H7 (cell line): ENCODE data around the gene WDR70. TPM values are rescaled to one million over a fixed set of nuclear protein-coding genes. Genes with fewer than 3 reads are reported as not detected.

Source experiments
- DNase-seq: peaks from one replicate; pipeline ENCODE4 v3.0.0; 2012
- H3K27me3 ChIP-seq: 2 replicates; pipeline ENCODE4 v1.6.0; 2011; ENCODE audit warnings: mild to moderate bottlenecking, low read length; ENCODE audit not compliant: control insufficient read depth, insufficient read depth
- H3K36me3 ChIP-seq: replicated peaks from 2 replicates; pipeline ENCODE4 v1.5.1; 2011; ENCODE audit warnings: low read length; ENCODE audit not compliant: control insufficient read depth, insufficient read depth
- H3K4me3 ChIP-seq: 2 replicates; pipeline ENCODE4 v1.5.1; 2011; ENCODE audit warnings: low read depth, mild to moderate bottlenecking, control low read depth, low read length, moderate library complexity; ENCODE audit not compliant: insufficient read depth
- total RNA-seq: library from RNA; depleted of rRNA; stranded (reverse); fragments of >200 nt; shearing (Covaris generic); gene quantifications from 2 replicates; pipeline ENCODE4 v1.2.3, GENCODE V29; 2014

Gene WDR70
- total RNA-seq, 1 experiment from 2014 or later: 28.0 TPM

- no peaks in the 10 kb centered on the region for H3K27me3 ChIP-seq
- no peak overlapping the region for H3K4me3 ChIP-seq
- peak; percentile 36 for DNase-seq
- no peaks in the 10 kb centered on the region for H3K36me3 ChIP-seq
Measured at GRCh38 chr5:37554938-37555337, 175.8 kb downstream of the WDR70 start.

GRCh38 chr5:37557734-37558293 is 178.7 kb downstream of the WDR70 start:
- H3K27me3 ChIP-seq: no peaks in the 10 kb centered on the region
- DNase-seq: no peak
- no peak overlapping the region for H3K4me3 ChIP-seq
- no peaks in the 10 kb centered on the region for H3K36me3 ChIP-seq

- DNase-seq: no peak
Measured at GRCh38 chr5:37565062-37565670, 186.0 kb downstream of the WDR70 start.

GRCh38 chr5:37567566-37567965 is 188.4 kb downstream of the WDR70 start:
- no peak for DNase-seq
- no peaks in the 10 kb centered on the region for H3K36me3 ChIP-seq
- no peak overlapping the region for H3K4me3 ChIP-seq
- no peaks in the 10 kb centered on the region for H3K27me3 ChIP-seq

More at GRCh38 chr5:37565062-37565670, 186.0 kb downstream of the WDR70 start:
- H3K36me3 ChIP-seq: no peaks in the 10 kb centered on the region
- no peak overlapping the region for H3K4me3 ChIP-seq
- no peaks in the 10 kb centered on the region for H3K27me3 ChIP-seq

GRCh38 chr5:37568018-37568753 is 189.1 kb downstream of the WDR70 start:
- no peak for DNase-seq

GRCh38 chr5:37568893-37569292 is 189.8 kb downstream of the WDR70 start:
- H3K4me3 ChIP-seq: no peak overlapping the region
- no peak for DNase-seq
- H3K27me3 ChIP-seq: no peaks in the 10 kb centered on the region
- no peaks in the 10 kb centered on the region for H3K36me3 ChIP-seq

More at GRCh38 chr5:37568018-37568753, 189.1 kb downstream of the WDR70 start:
- no peaks in the 10 kb centered on the region for H3K27me3 ChIP-seq
- H3K4me3 ChIP-seq: no peak overlapping the region
- no peaks in the 10 kb centered on the region for H3K36me3 ChIP-seq

GRCh38 chr5:37569466-37569865 is 190.3 kb downstream of the WDR70 start:
- Histone ChIP-seq H3K4me3 (no peak overlapping the region), H3K36me3 (no peaks in the 10 kb centered on the region), H3K27me3 (no peaks in the 10 kb centered on the region)
- no peak for DNase-seq

GRCh38 chr5:37570597-37570996 is 191.5 kb downstream of the WDR70 start:
- no peaks in the 10 kb centered on the region for H3K27me3 ChIP-seq
- no peak for DNase-seq
- no peak overlapping the region for H3K4me3 ChIP-seq
- no peaks in the 10 kb centered on the region for H3K36me3 ChIP-seq

- H3K36me3 ChIP-seq: no peaks in the 10 kb centered on the region
- no peak overlapping the region for H3K4me3 ChIP-seq
- DNase-seq: no peak
- no peaks in the 10 kb centered on the region for H3K27me3 ChIP-seq
Measured at GRCh38 chr5:37571985-37572384, 192.9 kb downstream of the WDR70 start.

- Histone ChIP-seq H3K36me3 (no peaks in the 10 kb centered on the region), H3K27me3 (no peaks in the 10 kb centered on the region), H3K4me3 (no peak overlapping the region)
- no peak for DNase-seq
Measured at GRCh38 chr5:37575541-37576489, 196.7 kb downstream of the WDR70 start.

- Histone ChIP-seq H3K4me3 (no peak overlapping the region), H3K36me3 (no peaks in the 10 kb centered on the region), H3K27me3 (no peaks in the 10 kb centered on the region)
- no peak for DNase-seq
Measured at GRCh38 chr5:37576552-37576951, 197.4 kb downstream of the WDR70 start.

- H3K36me3 ChIP-seq: no peaks in the 10 kb centered on the region
- H3K4me3 ChIP-seq: no peak overlapping the region
- H3K27me3 ChIP-seq: no peaks in the 10 kb centered on the region
- no peak for DNase-seq
Measured at GRCh38 chr5:37578176-37578575, 199.1 kb downstream of the WDR70 start.

- H3K36me3 ChIP-seq: no peaks in the 10 kb centered on the region
- no peak overlapping the region for H3K4me3 ChIP-seq
- H3K27me3 ChIP-seq: no peaks in the 10 kb centered on the region
- DNase-seq: no peak
Measured at GRCh38 chr5:37580106-37580505, 201.0 kb downstream of the WDR70 start.

GRCh38 chr5:37582202-37582601 is 203.1 kb downstream of the WDR70 start:
- H3K27me3 ChIP-seq: no peaks in the 10 kb centered on the region
- no peak overlapping the region for H3K4me3 ChIP-seq
- H3K36me3 ChIP-seq: no peaks in the 10 kb centered on the region
- no peak for DNase-seq
